ENCODE data around the gene BOK.

DNA sequence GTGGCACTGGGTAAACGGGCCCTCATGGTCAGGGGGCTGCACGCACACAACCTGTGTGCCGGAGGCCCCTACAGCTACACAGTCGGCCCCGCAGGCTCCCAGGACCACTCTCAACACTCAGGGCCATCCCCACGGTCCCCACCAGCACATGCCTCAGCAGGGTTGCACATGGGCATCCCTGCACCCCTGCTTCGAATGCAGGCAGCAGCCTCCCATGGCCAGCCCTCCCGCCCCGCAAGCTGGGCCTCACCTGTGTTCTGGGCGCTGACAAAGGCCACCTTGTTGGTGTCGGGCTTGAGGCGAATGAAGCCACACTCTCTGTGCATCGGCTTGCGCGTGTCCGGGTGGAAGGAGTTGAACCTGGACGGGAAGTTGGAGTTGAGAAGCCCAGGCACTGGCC is 44.2 kb downstream of the BOK start:
- TF ChIP-seq, protein P1, sequence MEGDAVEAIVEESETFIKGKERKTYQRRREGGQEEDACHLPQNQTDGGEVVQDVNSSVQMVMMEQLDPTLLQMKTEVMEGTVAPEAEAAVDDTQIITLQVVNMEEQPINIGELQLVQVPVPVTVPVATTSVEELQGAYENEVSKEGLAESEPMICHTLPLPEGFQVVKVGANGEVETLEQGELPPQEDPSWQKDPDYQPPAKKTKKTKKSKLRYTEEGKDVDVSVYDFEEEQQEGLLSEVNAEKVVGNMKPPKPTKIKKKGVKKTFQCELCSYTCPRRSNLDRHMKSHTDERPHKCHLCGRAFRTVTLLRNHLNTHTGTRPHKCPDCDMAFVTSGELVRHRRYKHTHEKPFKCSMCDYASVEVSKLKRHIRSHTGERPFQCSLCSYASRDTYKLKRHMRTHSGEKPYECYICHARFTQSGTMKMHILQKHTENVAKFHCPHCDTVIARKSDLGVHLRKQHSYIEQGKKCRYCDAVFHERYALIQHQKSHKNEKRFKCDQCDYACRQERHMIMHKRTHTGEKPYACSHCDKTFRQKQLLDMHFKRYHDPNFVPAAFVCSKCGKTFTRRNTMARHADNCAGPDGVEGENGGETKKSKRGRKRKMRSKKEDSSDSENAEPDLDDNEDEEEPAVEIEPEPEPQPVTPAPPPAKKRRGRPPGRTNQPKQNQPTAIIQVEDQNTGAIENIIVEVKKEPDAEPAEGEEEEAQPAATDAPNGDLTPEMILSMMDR (IDR thresholded peaks at IDR 0.05), result no peak
- no peak for TF ChIP-seq POLR2A (IDR thresholded peaks at IDR 0.05)

Data from body of pancreas (tissue), 4 donors.